MM.1S (cell line): ENCODE results near the gene FANCC.
"Not testable (repeated sequence)": the region's sequence is repeated elsewhere in the genome, so short reads cannot be mapped to it uniquely, and the experiment has no call there.

ENCODE experiments used
- DNase-seq: peaks from one replicate; pipeline ENCODE4 v3.0.0-alpha.2; 2015
- H2AFZ ChIP-seq: fragments of 300-600 bp; sonication (generic); 2 replicates; pipeline ENCODE4 v1.6.0; 2016; ENCODE audit warnings: antibody characterized with exemption, low read length
- H3F3A ChIP-seq: fragments of 300-600 bp; sonication (generic); 2 replicates; pipeline ENCODE4 v1.6.1; 2016; ENCODE audit warnings: mild to moderate bottlenecking, antibody characterized with exemption, low read length, moderate library complexity, mixed read lengths; ENCODE audit not compliant: insufficient read depth
- H3K27ac ChIP-seq: fragments of 300-600 bp; sonication (generic); 2 replicates; pipeline ENCODE4 v1.5.1; 2016; ENCODE audit warnings: mild to moderate bottlenecking, low read length
- H3K27me3 ChIP-seq: fragments of 300-600 bp; sonication (generic); replicated peaks from 2 replicates; pipeline ENCODE4 v1.6.0; 2016; ENCODE audit warnings: low read length; ENCODE audit not compliant: insufficient read depth
- H3K36me3 ChIP-seq: fragments of 300-600 bp; sonication (generic); replicated peaks from 2 replicates; pipeline ENCODE4 v1.6.1; 2016; ENCODE audit warnings: mild to moderate bottlenecking, low read length, mixed read lengths; ENCODE audit not compliant: insufficient read depth
- H3K4me1 ChIP-seq: fragments of 300-600 bp; sonication (generic); 2 replicates; pipeline ENCODE4 v1.6.1; 2016; ENCODE audit warnings: low read length, mixed read lengths
- H3K4me2 ChIP-seq: fragments of 300-600 bp; sonication (generic); 2 replicates; pipeline ENCODE4 v1.6.0; 2016; ENCODE audit warnings: low read depth, low read length
- H3K4me3 ChIP-seq: fragments of 300-600 bp; sonication (generic); 2 replicates; pipeline ENCODE4 v1.5.1; 2016; ENCODE audit warnings: low read length, mixed read lengths
- H3K79me2 ChIP-seq: fragments of 300-600 bp; sonication (generic); 2 replicates; pipeline ENCODE4 v1.6.1; 2016; ENCODE audit warnings: mixed run types, low read length, mixed read lengths
- H3K9ac ChIP-seq: fragments of 300-600 bp; sonication (generic); 2 replicates; pipeline ENCODE4 v1.6.1; 2016; ENCODE audit warnings: low read length, mixed read lengths
- H3K9me2 ChIP-seq: fragments of 300-600 bp; sonication (generic); replicated peaks from 2 replicates; pipeline ENCODE4 v1.6.1; 2016; ENCODE audit warnings: mild to moderate bottlenecking, low read length, mixed read lengths; ENCODE audit not compliant: insufficient read depth
- H3K9me3 ChIP-seq: fragments of 300-600 bp; sonication (generic); replicated peaks from 2 replicates; pipeline ENCODE4 v1.6.1; 2016; ENCODE audit warnings: mild to moderate bottlenecking, low read length, mixed read lengths; ENCODE audit not compliant: insufficient read depth
- H4K20me1 ChIP-seq: fragments of 300-600 bp; sonication (generic); 2 replicates; pipeline ENCODE4 v1.6.1; 2016; ENCODE audit warnings: mild to moderate bottlenecking, low read length, moderate library complexity, mixed read lengths; ENCODE audit not compliant: insufficient read depth
- EZH2 ChIP-seq: fragments of 300-600 bp; sonication (generic); optimal IDR thresholded peaks from 2 replicates; pipeline ENCODE3; 2017; ENCODE audit warnings: low read depth, mild to moderate bottlenecking, antibody characterized with exemption, low read length, mixed read lengths
- EZH2phosphoT487 ChIP-seq: fragments of 300-600 bp; sonication (generic); IDR thresholded peaks from 2 replicates; pipeline ENCODE4 v1.6.1; 2018; ENCODE audit warnings: antibody characterized with exemption, low read length
- TF ChIP-seq, protein P1 (sequence below): fragments of 300-600 bp; sonication (generic); IDR thresholded peaks from 2 replicates; pipeline ENCODE4 v1.5.1; 2016; ENCODE audit warnings: antibody characterized with exemption, low read length, mixed read lengths

The FANCC gene

DNA sequence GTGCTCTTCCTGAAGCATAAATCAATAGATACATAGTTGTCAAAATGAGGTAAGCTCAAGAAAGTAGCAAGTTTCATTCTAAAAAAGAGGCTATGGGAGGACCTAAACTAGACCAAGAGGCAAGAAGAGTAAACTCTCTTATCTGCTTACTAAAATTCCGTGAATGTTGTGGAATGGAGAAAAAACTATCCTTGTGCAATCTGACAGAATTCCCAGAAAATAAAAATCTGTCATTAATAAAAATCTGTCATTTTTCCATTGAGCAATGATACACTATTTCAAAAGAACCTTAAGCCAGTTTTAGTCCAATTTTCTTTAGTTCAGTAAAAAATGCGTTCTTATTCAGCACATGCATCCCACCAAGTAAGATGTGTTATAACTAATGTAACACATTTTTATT, 15.9 kb upstream of the FANCC start:
- H3K4me1 ChIP-seq = no peaks in the 10 kb centered on the region
- no peak overlapping the region for H3K27ac ChIP-seq
- no peak overlapping the region for H2AFZ ChIP-seq
- no peak for DNase-seq
- H3K9me2 ChIP-seq = no peaks in the 10 kb centered on the region
- TF ChIP-seq EZH2 (no peak), EZH2phosphoT487 (no peak)
- TF ChIP-seq, protein P1, sequence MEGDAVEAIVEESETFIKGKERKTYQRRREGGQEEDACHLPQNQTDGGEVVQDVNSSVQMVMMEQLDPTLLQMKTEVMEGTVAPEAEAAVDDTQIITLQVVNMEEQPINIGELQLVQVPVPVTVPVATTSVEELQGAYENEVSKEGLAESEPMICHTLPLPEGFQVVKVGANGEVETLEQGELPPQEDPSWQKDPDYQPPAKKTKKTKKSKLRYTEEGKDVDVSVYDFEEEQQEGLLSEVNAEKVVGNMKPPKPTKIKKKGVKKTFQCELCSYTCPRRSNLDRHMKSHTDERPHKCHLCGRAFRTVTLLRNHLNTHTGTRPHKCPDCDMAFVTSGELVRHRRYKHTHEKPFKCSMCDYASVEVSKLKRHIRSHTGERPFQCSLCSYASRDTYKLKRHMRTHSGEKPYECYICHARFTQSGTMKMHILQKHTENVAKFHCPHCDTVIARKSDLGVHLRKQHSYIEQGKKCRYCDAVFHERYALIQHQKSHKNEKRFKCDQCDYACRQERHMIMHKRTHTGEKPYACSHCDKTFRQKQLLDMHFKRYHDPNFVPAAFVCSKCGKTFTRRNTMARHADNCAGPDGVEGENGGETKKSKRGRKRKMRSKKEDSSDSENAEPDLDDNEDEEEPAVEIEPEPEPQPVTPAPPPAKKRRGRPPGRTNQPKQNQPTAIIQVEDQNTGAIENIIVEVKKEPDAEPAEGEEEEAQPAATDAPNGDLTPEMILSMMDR = no peak
- no peaks in the 10 kb centered on the region for H3K79me2 ChIP-seq
- H3K4me3 ChIP-seq = no peak overlapping the region
- H3K27me3 ChIP-seq = no peaks in the 10 kb centered on the region
- H3K9me3 ChIP-seq = no peaks in the 10 kb centered on the region
- H3K36me3 ChIP-seq = no peaks in the 10 kb centered on the region
- H3F3A ChIP-seq = no peaks in the 10 kb centered on the region
- H4K20me1 ChIP-seq = no peaks in the 10 kb centered on the region
- no peak overlapping the region for H3K4me2 ChIP-seq
- H3K9ac ChIP-seq = no peak overlapping the region

GRCh38 chr9:95332860-95333259, 15.4 kb upstream of the FANCC start:
- TF ChIP-seq EZH2phosphoT487 (no peak), EZH2 (no peak)
- TF ChIP-seq, protein P1 = no peak
- H3K9me3 ChIP-seq = no peaks in the 10 kb centered on the region
- DNase-seq = no peak
- no peak overlapping the region for H3K4me2 ChIP-seq
- H3K4me3 ChIP-seq = no peak overlapping the region
- no peaks in the 10 kb centered on the region for H3K36me3 ChIP-seq
- H3K4me1 ChIP-seq = no peaks in the 10 kb centered on the region
- H2AFZ ChIP-seq = no peak overlapping the region
- no peaks in the 10 kb centered on the region for H3F3A ChIP-seq
- no peak overlapping the region for H3K9ac ChIP-seq
- no peaks in the 10 kb centered on the region for H3K27me3 ChIP-seq
- no peaks in the 10 kb centered on the region for H4K20me1 ChIP-seq
- H3K27ac ChIP-seq = no peak overlapping the region
- H3K79me2 ChIP-seq = no peaks in the 10 kb centered on the region
- no peaks in the 10 kb centered on the region for H3K9me2 ChIP-seq

- DNase-seq = no peak
- H2AFZ ChIP-seq = no peak overlapping the region
- no peak overlapping the region for H3K4me3 ChIP-seq
- H3K36me3 ChIP-seq = no peaks in the 10 kb centered on the region
- no peak overlapping the region for H3K4me2 ChIP-seq
- no peak overlapping the region for H3K9ac ChIP-seq
- H3K79me2 ChIP-seq = no peaks in the 10 kb centered on the region
- H3K27me3 ChIP-seq = no peaks in the 10 kb centered on the region
- no peaks in the 10 kb centered on the region for H3K4me1 ChIP-seq
- TF ChIP-seq, protein P1 = no peak
- no peak for TF ChIP-seq EZH2
- TF ChIP-seq EZH2phosphoT487 = no peak
- no peak overlapping the region for H3K27ac ChIP-seq
- no peaks in the 10 kb centered on the region for H3K9me3 ChIP-seq
- H4K20me1 ChIP-seq = no peaks in the 10 kb centered on the region
- no peaks in the 10 kb centered on the region for H3F3A ChIP-seq
- H3K9me2 ChIP-seq = no peaks in the 10 kb centered on the region
Observed at GRCh38 chr9:95330720-95331404, 13.4 kb upstream of the FANCC start.

GRCh38 chr9:95329061-95329460, 11.6 kb upstream of the FANCC start:
- not testable (repeated sequence) for H4K20me1 ChIP-seq, H3F3A ChIP-seq, H3K4me3 ChIP-seq, H3K9me3 ChIP-seq, H3K27me3 ChIP-seq, H3K9ac ChIP-seq, H3K9me2 ChIP-seq, H3K4me2 ChIP-seq, H3K36me3 ChIP-seq, DNase-seq, H3K79me2 ChIP-seq, H3K27ac ChIP-seq, H3K4me1 ChIP-seq, H2AFZ ChIP-seq
